ENCODE results near the gene MED27.

The MED27 gene

DNA sequence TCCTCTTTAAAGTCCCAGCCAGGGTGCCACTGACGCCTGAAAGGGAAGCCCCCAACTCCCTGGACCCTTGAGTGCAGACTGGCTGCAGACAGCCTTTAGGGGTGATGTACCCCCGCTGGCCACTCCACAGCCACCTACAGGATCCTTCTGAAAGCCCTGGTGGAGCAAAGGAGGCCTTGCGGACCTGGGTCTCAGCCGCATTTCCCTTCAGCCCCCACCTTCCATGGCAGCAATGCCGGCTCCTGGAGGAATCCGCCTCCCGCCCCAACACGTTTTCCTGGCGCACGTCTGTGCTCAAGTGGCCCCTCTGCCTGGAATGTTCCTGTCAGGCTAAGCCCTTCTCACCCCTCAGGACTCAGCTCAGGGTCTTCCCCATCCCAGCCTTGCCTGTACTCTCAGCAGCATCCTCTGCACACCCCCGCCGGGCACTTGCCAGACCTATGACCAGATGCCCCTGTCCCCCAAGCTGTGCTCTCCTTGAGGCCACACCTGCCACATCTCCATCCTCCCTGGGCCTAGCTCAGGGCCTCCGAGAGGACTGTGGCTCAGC, 205.7 kb downstream of the MED27 start:
- DNase-seq, result no peak

DNA sequence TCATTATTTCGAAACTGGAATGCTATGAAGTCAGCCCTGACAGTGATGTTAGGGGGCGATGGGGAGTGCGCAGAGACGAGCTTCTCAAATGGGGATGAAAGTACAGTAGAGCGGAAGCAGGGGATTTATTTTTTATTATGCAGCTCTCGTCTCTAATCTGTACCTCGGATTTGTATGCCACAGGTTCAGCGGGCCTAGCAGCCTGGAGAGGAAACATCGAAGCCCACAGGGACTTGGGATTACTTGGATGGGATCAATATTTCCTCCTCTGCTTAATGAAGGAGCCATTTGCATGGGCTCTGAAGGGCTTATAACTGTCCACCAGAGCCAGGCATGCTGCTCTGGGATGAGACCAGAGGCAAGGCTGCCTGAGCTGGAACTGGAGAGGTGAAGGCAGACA, 206.3 kb downstream of the MED27 start:
- DNase-seq, result no peak

DNA sequence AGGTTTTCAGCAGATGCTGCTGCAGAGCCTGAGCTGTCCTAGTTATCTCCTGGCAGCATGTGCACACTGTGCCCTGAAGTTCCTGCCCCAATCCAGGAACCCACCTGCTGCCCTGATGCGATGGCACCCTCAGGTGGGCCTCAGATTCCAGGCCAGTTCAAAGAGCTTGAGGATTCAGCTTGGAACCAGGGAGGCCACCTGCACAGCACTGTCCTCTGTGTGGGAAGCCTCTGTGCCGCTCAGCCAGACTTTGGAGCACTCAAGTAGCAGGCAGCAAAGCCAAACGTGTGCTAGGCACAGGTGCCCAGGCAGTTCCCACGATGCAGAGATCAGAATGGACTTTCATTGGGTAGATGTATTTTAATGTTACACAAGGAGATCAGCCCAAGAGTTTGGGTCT, 207.0 kb downstream of the MED27 start:
- no peak for DNase-seq

DNA sequence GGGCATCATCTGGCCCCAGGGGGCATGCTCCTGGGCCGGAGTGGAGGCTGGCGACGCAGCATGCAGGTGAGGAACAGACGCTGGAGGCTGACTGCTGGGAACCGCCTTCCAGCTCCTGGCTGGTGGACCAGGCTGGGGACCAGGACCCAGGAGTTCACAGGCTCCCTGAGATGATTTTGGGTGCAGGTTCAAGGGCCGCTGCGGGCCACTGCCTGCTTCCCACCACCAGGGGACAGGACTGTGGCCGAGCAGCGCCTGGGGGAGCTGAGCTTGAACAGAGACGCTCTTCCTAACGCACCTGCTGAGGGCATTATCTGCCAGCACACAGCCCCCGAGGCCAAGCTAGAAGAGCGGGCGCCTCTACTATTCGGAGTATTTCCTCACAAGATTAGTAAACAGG, 207.7 kb downstream of the MED27 start:
- no peak for DNase-seq

DNA sequence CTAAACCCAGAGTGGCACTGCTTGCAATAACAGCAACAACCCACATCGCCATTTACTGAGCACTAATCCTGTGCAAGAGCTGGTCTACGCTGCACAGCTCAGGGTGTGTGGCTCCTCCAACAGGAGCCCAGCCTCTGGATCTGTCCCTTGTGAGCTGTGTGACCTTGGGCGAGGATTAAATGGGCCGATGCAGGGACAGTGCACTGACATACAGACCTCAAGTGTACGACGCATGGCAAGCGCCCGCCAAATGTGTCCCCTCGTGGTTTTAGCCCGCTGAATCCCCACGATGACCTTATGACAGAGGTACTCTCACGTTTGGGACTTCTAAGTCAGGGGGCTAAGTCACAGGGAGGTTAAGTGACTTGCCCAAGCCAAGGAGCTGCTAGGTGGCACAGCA, 209.5 kb downstream of the MED27 start:
- DNase-seq, result no peak

DNA sequence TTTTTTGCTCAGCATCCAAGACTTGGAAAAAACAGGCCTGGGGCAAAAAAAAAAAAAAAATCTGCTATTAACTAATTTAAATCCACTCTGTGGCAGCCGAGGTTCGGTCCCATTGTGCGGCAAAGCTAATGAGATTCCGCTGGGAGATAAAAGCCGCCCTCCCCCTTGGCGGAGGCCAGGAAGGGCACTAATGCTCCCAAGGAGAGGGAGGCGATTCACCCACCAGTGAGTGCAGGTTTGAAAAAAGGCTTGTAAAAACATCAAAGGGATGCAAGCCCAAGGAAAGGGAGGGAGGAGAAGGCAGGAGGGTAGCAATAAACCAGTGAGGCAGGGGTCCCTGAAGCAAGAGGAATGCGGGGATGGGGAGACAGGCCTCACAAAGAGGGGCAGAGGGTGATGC, 210.3 kb downstream of the MED27 start:
- no peak for DNase-seq

DNA sequence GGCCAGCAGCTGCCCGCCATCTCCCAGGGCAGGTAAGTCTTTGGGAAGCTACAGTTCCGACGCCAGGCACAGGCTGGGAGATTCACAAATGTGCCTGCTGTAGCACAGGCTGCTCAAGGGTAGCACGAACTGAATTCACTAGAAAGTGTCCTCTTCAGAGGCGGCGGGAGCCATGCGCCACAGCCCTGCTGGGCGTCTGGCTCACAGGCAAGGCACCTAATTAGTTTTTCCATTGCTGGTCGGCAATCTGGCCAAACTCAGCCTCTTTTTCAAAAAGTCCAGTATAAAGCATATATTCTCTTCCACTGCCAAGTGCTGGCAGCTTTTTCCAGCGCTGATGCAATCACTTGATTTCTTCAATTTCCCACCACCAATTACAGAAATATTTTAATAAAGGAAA, 210.9 kb downstream of the MED27 start:
- no peak for DNase-seq

DNA sequence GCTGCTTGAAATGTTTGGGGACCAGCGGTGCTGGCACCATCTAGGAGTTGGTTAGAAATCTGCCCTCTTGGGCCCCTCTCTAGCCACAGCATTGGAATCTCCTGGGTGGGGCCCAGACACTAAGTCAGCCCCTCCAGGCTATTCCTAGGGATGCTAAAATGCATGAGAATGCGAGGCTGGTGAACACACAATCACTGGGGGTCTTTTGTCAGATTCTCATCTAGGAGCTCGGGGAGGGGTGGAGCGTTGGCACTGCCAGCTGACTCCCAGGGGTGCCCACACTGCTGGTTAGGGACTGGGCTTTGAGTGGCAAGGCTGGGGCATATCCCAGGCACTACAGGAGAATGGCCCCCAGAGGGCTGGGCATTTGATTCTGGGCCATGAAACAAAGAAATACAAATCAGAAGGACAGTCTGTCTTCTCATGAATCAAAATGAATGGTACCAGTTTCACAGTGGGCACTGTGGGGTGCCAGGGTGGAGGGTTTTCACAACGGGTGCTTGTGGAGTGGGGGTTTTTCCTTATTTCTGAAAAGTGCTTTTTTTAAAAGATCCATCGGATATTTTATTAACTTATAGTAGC, 212.0 kb downstream of the MED27 start:
- no peak for DNase-seq

DNA sequence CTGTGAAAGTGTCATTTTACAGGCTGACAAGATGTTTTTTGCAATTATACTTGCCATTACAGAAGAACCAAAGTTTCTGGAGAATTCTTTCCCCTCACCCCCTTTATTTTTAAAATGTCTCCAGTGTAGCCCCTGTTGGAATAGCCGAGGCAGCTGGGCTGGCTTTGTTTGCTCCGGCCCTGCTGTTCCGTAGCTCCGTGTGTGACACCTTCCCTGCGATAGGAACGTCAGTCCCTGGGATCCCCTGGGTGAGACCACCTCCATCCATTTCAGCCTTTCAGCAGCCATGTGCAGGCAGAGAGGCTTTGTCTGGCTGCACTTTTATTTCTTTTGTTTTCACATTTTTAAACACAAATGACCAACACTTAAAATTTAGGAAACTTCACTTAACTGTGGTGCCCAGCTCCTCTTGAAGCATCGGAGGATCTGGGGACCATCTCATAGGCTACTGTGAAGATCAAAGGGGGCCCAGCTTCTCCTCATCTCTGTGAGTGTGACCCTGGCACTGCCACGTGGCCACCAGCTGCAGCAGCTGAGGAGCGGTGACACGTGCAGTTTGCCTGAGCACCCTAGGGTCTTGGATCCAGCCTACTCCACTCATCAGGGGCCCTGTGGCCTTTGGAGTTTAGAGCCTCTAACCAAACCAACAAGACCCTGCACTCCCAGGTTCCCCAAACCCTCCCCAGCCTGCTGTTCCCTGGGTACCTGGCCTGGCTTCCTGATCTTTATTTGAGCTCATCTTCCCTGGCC, 214.0 kb downstream of the MED27 start:
- DNase-seq, result no peak

DNA sequence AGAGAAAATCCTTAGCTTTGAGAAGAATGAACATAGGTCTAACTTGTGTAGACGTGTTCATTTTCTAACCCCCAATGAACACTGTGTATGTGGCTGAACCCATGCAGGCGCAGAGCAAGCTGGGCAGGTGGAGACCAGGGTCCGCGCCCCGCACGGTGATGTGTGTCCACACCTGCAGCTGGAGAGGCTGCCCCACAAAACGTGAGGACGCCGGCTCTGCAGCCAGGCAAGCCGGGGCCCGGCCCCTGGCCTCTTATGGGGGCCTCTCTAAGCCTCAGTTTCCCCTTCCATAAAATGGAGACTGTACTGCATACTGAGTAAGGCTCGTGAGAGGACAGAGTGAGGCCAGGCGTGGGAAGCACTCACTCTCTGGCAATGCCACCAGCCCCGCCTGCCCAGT, 215.1 kb downstream of the MED27 start:
- DNase-seq, result no peak

DNA sequence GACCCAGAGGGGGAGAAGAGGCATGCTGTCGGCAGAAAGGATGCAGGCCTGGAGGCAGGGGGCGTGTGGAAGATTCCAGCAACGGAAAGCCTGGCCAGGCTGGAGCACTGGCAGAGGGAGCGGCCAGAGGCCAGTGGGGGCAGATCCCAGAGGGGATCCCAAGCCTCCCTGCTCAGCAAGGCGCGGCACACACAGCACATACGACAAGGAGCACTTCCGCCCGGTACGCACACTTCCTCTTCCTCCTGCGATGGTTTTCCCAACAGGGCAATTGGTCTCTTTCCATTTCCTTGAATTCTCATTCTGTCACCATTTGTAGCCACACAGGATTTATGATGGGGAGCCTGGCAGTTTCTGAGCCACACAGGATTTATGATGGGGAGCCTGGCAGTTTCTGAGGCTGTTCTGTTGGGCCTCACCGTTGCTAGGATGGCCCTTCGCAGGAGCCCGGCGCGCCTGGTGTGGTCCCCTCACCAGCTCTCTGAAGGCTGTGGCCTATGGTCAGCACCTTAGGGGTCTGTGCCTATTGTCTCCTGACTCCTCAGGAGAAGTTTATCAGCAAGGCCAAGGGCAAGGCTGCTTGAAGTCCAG, 216.3 kb downstream of the MED27 start:
- DNase-seq, result no peak

DNA sequence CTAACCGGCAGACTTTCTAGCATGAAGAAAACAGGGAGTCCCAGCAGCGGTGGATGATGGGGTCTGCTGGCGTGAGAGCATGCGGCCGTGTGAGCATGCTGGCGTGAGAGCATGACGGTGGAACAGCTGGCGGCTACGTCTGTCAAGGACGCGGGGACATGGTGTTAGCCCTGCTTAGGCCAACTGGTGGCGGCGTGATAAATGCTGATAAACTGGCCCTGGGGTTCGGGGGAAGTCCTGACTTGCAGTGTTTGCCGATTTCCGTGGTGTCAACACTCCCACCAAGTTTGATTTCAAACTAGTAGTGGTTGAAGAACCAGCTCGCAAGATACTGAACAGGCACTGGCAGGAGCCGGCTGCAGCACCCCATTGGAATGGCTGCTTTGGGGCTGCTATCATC, 217.4 kb downstream of the MED27 start:
- DNase-seq, result no peak

DNA sequence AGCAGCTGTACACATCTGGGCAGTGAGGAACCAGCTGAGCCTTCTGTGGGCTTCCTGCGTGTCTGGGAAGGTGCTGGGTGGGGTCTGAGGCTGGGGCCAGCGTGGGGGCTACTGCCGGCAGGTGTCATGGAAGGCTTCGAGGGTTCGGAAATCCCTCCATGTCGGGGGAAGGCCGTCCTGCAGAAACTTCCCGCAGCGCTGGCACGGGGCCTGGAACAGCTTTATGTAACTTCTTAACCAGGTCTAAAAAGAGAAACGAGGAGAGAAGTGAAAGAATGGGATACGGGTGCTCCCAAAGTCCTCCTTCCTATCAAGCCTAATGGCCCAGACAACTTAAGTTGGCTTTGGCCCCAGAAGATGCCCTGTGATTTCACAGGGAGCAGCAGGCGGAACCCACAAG, 219.2 kb downstream of the MED27 start:
- no peak for DNase-seq

DNA sequence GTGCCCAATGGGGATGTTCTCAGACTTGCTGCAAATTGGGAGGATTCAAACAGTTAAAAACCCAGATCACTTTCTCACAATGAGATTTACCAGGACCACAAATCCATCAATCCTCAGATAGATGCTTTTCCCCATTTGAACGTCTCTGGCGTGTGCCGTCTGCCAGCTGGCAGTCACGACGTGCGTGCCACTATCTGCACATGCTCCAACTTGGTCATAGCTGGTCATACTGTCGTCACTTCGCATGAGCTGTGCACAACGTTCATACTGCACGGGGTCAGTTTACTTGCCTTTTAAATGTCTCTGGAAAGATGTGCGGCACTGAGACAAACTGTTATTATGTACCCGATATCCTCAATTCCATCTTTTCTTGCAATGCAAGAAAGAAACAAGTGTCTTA, 221.5 kb downstream of the MED27 start:
- no peak for DNase-seq

DNA sequence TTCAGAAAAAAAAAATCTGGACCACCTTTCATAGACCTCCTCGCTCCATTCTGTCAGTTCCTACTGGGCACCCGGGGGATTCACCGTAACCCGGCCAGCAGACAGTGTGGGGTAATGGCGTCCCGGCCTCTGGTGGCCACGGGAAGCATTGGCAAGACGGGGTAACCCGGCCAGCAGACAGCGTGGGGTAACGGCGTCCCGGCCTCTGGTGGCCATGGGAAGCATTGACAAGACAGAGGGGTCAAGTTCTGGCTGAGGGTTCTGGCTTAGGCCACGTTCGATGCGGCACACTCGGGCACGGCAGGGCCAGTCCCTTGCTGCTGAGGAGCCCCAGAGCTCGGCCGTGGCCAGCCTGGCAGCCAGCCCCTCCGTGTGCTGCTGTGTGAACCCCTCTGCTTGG, 223.6 kb downstream of the MED27 start:
- DNase-seq, result no peak

DNA sequence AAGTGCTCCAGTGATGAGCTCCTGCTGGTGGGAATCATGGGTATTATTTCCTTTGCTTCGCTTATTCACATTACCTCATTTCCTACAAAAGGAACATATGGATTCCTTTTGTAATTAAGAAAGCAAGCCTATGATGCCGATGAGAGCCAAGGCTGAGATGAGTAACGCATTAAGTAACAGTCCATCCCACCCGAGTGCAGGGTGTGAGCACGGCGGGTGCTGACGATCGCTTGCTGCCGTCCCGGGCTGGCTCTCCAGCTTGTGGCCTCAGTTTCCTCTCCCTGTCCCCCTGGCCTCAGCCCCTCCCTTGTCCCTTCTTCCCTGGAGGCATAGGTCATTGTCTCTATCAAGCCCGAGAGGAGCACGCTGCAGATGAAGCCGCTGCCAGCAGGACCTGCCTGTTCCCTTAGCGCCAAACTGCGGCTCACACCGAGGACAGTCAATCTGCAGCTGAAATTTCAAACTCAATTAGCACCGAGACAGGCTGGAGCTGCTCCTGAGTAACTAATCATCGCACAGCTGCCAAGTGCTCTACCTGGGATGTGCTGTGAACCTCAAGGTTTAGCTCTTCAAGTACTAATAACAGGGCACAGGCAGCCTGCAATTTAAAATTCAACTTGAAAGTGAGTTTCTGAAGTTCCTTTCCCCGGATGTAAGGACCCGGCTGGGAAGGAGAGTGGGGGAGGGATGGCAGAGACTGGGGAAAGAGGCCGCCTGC, 224.6 kb downstream of the MED27 start:
- DNase-seq, result no peak

DNA sequence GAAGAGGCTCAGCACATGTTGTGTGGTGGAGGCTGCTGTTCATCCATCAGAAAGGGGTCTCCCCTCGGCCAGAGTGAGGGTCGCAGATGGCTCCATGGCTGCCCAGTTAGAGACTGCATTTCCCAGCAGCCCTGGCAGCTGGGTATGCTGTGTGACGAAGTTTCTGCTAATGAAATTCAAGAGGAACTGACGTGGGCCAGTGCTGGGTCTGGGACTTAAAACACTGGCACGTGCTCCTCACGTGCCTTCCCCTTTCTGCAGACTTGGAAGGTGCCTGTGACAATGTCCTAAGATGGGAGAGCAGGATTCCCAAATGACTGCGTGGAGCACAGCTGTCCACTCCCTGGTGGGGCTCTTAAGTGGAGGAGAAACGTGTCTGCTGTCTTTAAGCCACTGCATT, 225.3 kb downstream of the MED27 start:
- no peak for DNase-seq

DNA sequence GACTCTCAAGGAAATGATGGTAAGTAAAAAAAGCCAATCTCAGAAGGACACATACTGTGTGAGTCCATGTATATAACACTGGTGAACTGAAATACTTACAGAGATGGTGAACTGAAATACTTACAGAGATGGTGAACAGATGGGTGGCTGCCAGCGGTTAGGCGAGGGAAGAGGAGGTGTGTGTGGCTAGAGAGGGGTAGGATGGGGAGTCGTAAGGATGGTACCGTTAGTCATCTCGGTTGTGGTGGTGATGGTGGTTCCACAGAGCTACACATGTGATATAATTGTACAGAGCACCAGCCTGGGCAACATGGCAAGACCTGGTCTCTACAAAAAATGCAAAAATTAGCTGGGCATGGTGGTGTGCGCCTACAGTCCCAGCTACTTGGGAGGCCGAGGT, 226.2 kb downstream of the MED27 start:
- DNase-seq, result no peak

DNA sequence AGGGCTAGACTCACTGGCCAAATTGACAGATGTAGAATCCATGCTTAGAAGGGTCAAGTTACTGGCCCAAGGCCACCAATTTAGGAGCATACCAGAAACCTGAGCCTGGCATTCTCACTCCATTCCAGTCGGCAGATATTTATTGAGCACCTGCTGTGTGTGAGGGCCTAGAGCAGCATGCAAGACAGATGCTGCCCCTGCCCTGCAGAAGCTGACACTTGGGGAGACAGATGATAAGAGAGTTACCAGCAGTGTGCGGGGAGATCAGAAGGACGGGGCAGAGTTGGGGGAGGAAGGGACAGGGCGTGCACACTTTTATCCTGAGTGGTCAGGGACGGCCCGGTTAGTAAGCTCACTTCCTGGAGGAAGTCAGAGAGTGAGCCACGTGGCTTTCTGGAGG, 228.3 kb downstream of the MED27 start:
- no peak for DNase-seq

DNA sequence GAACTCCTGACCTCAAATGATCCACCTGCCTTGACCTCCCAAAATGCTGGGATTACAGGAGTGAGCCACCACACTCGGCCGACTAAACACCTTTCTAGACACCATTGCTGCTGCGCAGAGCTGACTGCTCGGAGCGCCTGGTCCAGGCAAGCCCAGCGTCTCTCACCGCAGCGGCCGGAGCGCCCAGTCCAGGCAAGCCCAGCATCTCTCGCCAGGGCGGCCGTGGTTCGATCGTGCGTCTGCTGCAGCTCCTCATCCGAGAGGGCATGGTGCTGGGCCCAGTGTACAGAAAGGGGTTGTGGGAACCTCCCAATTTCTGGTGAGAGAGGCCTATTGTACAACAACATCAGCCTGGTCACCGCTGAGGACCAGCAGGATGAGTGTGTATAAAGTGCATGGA, 230.3 kb downstream of the MED27 start:
- no peak for DNase-seq

DNA sequence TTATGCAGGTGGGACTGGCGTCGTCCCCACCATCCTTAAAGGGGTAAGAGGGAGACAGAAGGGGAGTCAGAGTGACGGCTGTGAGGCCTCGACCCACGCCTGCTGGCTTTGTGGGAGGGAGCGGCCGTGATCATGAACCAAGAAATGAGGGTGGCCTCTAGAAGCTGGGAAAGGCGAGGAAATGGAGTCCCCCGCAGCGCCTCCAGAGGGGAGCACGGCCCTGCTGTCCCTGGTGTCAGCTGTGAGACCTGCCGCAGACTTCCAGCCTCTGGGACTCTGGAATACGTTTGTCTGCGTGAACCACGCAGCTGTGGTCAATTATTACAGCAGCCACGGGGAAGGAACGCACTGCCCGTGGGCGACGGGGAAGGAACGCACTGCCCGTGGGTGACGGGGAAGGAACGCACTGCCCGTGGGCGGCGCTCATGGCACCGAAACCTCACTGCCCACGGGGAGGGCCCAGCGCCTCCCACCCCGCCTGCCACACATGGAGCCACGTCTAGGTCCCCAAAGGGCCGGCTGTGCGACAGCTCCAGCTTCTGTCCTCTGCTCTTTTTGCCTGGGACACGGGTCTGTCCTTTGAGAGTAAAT, 231.0 kb downstream of the MED27 start:
- no peak for DNase-seq

DNA sequence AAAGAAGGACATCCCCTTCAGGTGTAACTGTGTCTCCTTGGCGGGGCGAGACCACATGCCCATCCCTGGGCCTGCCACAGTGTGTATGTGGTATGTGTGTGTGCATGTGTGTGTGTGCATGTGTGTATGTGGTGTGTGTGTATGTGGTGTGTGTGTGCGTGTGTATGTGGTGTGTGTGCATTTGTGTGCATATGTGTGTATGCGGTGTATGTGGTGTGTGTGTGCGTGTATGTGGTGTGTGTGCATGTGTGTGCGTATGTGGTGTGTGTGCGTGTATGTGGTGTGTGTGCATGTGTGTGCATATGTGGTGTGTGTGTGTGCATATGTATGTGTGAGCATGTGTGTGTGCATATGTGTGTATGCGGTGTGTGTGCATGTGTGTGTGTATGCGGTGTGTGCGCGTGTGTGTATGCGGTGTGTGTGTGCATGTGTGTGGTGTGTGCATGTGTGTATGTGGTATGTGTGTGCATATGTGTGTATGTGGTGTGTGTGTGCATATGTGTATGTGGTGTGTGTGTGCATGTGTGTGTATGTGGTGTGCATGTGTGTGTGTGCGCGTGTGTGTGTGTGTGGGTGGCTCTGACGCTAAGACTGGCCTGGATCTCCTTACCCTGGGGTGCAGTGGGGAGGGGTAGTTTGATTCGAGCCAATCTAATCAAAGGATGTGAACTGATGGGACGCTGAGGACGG, 231.9 kb downstream of the MED27 start:
- no peak for DNase-seq
